C4-2B (cell line): ENCODE results near the gene MPZL2.

ENCODE experiments used
- CTCF ChIP-seq: fragments of 450-650 bp; conservative IDR thresholded peaks from 2 replicates; pipeline ENCODE4 v1.5.1; 2017; ENCODE audit warnings: mild to moderate bottlenecking
- ZFX ChIP-seq: fragments of 450-650 bp; IDR thresholded peaks from 2 replicates; pipeline ENCODE4 v1.6.1; 2017

GRCh38 chr11:118282606-118283005 is 18.5 kb upstream of the MPZL2 start:
- no peak for TF ChIP-seq CTCF
- TF ChIP-seq ZFX = no peak
